Stimulated activated CD8-positive, alpha-beta memory T cell treated with anti-CD3 and anti-CD28 coated beads, Interleukin-2, amount 100 ng/mL, for 48 hours (primary cell): ENCODE results near the gene SLC26A9.

ENCODE experiments used
- DNase-seq, 2 donors: peaks; one replicate each; pipeline ENCODE4 v3.0.0-alpha.2; 2020; ENCODE audit warnings: low read depth in 2 of 2

The SLC26A9 gene

GRCh38 chr1:205948886-205949285 lies 5.6 kb upstream of the SLC26A9 start:
- no peak for DNase-seq

- no peak for DNase-seq
Observed at GRCh38 chr1:205948039-205948438, 4.8 kb upstream of the SLC26A9 start.

DNA sequence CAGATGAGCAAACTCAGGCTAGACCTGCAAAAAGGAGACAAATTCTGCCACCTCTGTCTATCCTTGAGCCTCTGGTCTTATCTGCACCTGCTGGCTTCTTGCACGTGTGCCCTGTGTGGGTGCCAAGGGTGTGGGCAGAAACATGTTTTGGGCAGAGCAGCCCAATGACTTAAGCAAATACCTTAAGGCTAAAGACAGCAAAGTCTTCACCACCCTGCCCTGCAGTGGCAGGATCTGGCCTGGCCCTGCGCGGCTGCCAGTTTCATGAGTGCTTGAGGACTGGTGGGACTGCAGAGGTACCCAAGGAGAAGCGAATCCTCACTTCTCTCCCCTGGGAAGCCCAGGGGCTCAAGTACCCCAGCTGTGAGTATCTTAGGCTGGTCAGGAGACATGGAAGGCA lies 3.8 kb upstream of the SLC26A9 start:
- DNase-seq, result no peak

- no peak for DNase-seq
Observed at GRCh38 chr1:205945069-205945468, 1.8 kb upstream of the SLC26A9 start.

DNA sequence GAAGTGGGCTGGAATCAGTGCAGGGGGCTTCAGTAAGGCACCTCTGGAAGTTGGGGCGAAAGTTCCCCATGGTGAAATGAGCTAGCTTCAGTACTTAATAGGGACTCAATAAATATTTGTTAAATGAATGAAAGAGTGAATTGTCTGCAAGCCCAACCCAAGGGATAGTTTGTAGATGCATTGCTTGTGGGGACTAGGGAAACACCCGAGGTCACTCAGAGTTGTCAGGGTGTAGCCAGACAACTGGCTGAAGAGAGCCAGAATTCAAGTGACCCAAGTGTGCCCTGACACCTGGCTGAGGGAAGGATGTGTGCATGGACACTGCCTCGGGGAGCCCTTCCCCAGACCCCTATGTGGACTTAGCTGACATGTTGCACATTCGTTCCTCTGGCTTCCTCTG lies 1.3 kb upstream of the SLC26A9 start:
- DNase-seq, result no peak

DNA sequence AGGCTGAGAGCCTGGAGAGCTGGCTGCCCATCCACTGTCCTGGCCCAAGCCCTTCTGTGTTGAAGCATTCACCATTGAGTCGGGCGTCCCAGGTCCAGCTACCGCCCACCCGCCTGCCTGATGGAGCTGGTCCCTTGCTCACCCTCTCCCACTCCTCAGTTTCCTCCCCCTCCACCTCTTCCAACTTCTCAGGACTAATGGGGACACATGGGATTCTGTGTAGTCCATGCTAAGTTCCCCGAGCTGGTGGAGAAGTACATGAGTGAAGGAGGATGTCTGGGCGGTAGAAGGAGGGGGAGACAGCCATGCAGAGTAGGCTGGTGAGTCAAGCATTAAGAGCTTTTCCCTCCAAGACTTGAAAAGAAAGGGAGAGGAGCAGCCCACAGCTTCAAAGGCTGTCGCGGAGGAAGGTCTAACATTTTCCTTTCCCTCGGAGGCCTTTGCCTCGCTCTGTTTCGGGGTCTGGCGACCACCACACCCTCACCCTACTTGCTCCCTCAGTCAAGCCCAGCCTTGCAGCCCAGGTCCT lies 561 bp downstream of the SLC26A9 start:
- no peak for DNase-seq

GRCh38 chr1:205940710-205941109 lies 2.5 kb downstream of the SLC26A9 start:
- no peak for DNase-seq

DNA sequence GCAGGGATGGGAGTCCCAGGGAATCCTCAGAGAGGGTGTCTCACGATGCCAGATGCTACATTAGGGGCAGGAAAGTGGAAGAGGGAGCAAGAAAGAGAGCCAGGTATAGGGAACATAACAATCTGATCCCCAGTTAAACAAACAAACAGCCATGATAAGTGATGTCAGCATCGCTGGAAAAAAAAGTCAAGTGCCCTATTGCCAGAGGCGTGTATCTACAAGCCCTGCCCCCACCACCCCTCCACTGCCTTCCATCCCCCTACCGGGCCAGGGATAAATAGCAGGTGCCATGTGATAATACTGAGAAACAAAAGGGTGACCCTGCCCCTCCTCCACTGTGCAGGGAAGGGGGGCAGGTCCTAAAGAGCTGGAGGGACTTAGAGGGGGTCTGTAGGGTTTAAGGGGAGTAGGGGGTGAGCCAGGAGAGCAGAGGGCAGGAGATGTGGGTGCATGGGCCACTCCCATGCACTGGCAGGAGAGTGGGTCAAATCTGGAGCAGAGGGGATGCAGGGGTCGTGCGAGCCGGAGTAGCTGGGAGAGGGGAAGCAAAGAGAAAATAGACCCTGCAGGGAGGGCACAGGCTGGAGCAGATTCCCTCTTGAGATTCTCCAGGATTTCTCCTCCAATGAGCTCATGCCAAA lies 3.4 kb downstream of the SLC26A9 start:
- DNase-seq, result no peak

- no peak for DNase-seq
Observed at GRCh38 chr1:205938682-205939081, 4.6 kb downstream of the SLC26A9 start.

DNA sequence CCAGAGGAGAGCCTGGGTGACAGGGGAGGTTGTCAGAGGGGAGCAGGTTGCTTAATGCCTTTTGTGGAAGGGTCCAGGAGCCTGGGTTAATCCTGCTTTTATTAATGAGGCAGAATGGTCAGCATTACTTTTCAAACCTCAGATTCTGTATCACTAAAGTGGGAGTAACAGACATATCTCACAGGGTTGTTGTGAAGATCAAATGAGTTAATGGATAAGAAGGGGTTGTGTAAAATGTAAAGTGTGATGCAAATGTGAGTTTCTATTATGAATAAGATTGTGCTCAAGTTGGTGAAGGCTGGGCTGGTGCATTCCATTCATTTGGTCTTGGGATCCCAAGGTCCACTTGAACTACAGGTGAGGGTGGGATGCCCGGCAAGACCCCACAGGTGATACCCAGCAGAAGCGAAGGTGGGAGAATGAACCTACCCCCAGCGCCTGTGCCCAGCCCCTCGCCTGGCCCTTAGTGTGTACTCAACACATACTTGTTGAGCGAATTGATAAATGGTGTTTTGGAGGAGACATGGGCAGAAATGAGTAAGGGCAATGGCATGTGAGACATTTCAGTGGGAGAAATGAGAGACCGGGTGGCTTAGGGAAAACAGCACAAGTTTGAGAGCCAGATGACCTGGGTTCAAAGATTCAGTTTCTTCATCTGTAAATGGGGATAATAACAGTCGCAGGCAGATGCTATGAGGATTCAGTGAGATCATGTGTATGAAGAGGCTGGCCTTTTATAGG lies 6.2 kb downstream of the SLC26A9 start:
- no peak for DNase-seq

- no peak for DNase-seq
Observed at GRCh38 chr1:205936311-205936710, 6.9 kb downstream of the SLC26A9 start.

DNA sequence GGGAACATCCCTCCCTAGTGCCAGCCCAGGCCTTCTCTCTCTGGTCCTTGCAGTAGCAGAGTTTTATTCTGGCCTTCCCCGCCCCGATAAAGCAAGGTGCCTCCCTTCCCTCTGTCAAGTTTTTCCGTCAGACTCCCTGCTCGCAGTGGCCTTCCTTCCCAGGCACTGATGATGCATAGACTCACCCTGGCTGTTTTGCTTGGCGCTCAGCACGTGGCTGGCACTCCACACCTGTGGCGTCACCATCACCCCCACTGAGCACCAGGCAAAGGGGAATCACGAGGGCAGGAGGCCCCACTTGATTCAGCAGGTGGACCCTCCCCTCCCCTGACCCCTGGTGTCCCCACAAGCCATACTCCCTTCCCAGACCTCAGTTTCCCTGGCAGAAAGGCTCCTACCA lies 7.4 kb downstream of the SLC26A9 start:
- DNase-seq, result no peak

- DNase-seq, result no peak
Observed at GRCh38 chr1:205934788-205935187, 8.5 kb downstream of the SLC26A9 start.

DNA sequence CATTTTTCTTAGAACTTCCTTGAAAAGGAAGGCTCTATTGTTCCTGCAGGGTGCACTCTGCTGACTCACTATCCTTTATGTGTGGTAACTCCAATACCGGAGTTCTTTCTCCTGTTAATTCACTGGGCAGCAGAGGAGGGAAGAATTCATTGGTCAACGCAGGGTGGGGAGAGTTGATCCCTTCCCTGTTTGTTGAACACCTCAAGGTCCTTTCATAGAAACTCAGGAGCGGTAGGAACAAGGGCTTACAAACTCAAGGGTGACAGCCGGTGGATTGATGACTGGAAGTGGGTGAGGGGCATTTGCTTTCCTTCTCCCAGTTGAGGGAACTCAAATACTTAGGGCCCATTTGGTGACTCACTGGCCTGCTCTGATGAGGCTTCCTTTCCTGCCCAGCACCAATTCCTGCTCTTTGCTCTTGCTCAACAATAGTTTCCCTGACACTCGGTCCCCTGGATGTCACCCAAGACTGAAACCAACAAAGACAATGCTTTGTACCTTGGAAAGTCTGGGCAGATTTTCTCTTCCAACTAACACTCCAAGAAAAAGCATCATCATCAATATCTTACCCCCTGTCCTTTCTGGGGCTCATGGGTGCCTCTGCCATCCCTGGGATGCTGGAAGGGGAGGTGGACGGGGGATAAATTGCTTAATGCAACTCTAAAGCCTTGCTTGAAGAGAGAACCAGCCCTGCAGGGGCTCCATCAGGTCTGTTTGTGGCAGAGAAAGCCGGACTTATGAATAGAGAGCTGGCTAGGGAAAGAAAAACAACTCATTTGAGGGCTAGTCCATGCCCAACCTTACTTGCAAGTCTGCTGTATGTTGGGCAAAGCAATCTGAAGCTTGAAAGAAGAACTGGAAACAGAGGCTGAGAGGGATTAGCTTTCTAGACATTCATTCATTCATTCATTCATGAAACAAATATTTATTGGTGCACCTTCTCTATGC lies 9.3 kb downstream of the SLC26A9 start:
- DNase-seq, result no peak

DNA sequence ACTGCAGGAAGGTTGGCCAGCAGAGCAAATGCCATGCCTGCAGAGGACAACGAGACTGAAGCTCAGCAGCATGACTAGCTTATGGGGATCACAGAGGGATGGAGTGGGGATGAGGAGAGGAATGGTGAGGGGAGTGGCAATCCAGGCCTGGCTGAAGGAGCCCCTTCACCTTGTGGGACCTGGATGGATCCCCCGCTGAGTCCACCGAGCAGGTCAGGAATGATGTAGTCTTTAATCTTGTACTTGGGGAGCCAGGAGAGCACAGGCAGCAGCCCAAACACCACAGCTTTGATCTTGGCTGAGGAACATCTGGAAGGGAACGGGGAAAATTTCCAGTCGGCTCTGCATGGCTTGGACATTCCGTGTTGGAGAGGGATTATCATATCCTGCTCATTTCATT lies 10.5 kb downstream of the SLC26A9 start:
- no peak for DNase-seq

GRCh38 chr1:205930799-205931281 lies 12.4 kb downstream of the SLC26A9 start:
- no peak for DNase-seq

DNA sequence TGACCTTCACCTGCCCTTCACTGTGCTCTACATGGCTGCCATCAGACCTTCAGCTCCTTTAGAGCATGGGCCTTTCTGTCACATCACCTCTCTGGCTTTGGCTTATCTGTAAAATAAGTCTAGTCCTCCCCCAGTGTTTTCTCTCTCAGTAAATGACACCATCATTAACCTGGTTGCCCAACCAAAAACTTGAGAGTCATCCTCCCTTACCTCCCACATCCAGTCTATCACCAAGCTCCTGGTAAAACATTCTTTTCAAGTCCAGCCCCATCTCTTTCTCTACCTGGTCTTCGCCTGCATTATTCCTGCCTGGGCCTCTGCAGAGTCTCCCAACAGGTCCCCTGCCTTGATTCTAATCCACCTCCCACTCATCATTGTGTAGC lies 13.1 kb downstream of the SLC26A9 start:
- DNase-seq, result no peak

GRCh38 chr1:205929496-205930194 lies 13.6 kb downstream of the SLC26A9 start:
- DNase-seq, result no peak

- no peak for DNase-seq
Observed at GRCh38 chr1:205928317-205928716, 14.9 kb downstream of the SLC26A9 start.

DNA sequence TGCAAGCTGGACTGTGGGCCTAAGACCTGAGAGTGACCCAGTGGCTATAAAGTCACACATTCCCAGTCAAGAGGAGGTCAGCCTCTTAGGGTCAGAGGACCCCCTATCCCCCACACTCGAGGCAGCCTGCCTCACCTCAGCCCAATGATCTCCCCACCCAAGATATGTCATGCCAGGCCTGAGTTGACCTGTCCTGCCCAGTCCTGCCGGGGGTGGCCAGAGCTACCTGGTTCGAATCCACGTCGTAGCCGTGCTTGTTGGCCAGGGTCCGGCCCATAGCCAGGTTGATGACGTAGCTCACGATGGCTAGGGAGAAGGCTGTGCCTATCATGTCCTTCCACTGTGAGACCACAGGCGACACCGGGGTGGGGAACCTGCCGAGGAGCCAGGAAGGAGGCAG lies 15.6 kb downstream of the SLC26A9 start:
- DNase-seq, result no peak

DNA sequence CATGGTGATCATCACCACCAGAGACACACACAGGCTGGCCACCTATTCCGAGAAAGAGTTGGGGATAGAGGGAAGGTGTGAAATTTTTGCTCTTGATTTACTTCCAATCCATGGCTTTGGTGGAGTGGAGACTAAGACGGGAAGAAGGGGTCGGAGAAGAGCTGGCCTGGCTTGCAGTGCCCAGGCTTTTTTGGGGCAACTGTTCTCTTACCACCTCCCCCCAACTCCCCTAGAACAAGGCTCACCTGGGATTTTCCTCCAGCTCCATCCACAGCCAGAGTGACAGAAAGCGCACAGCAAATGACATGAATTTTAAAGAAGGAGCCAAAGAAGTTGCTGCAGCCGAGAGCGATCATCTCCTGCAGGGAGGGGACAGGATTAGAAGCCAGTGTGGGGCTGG lies 16.0 kb downstream of the SLC26A9 start:
- DNase-seq, result no peak

GRCh38 chr1:205926636-205927035 lies 16.6 kb downstream of the SLC26A9 start:
- DNase-seq, result no peak
